NT2/D1 (cell line): ENCODE measurements around the gene MITF.

Experiments used
- SUZ12 ChIP-seq: IDR thresholded peaks from 2 replicates; pipeline ENCODE4 v1.6.1; 2011; ENCODE audit not compliant: insufficient read length, insufficient read depth; ENCODE audit errors: extremely low read depth
- ZNF274 ChIP-seq: IDR thresholded peaks from 2 replicates; pipeline ENCODE4 v1.6.1; 2011; ENCODE audit warnings: mild to moderate bottlenecking, low read depth, low read length

- TF ChIP-seq SUZ12: no peak
- no peak for TF ChIP-seq ZNF274
These were observed 198.8 kb downstream of the MITF start for GRCh38 chr3:69938061-69938460.
